NCI-H2196 (cell line): ENCODE results near the gene CNTD1.
"Not testable (repeated sequence)": the region's sequence is repeated elsewhere in the genome, so short reads cannot be mapped to it uniquely, and the experiment has no call there.

Experiments used
- DNase-seq: peaks from one replicate; lab custom pipeline; 2025; ENCODE audit not compliant: unreplicated experiment; lab: John Stamatoyannopoulos, UW

The CNTD1 gene

GRCh38 chr17:42844761-42845555 lies 46.3 kb downstream of the CNTD1 start:
- no peak for DNase-seq

GRCh38 chr17:42845556-42845917 lies 46.9 kb downstream of the CNTD1 start:
- DNase-seq = no peak

- no peak for DNase-seq
These were observed 47.4 kb downstream of the CNTD1 start for GRCh38 chr17:42845918-42846593.

GRCh38 chr17:42846594-42847280 lies 48.1 kb downstream of the CNTD1 start:
- DNase-seq = no peak

GRCh38 chr17:42848093-42848492 lies 49.4 kb downstream of the CNTD1 start:
- no peak for DNase-seq

GRCh38 chr17:42849031-42849430 lies 50.4 kb downstream of the CNTD1 start:
- DNase-seq = no peak

- no peak for DNase-seq
These were observed 51.0 kb downstream of the CNTD1 start for GRCh38 chr17:42849451-42850181.

GRCh38 chr17:42850954-42851353 lies 52.3 kb downstream of the CNTD1 start, which contains the start of gene AOC3:
TSS of gene AOC3 (plus strand) at chr17:42851199. CDS start at chr17:42851344, 145 bp downstream.
- no peak for DNase-seq

- not testable (repeated sequence) for DNase-seq
These were observed 52.9 kb downstream of the CNTD1 start for GRCh38 chr17:42851371-42852240.

- DNase-seq = no peak
These were observed 53.7 kb downstream of the CNTD1 start for GRCh38 chr17:42852351-42852750.

GRCh38 chr17:42853004-42853403 lies 54.3 kb downstream of the CNTD1 start:
- no peak for DNase-seq

- no peak for DNase-seq
These were observed 54.9 kb downstream of the CNTD1 start for GRCh38 chr17:42853597-42853967.

GRCh38 chr17:42853968-42854790 lies 55.5 kb downstream of the CNTD1 start:
- no peak for DNase-seq

- DNase-seq = no peak
These were observed 56.5 kb downstream of the CNTD1 start for GRCh38 chr17:42855048-42855596.

GRCh38 chr17:42856093-42856492 lies 57.4 kb downstream of the CNTD1 start:
- not testable (repeated sequence) for DNase-seq

- DNase-seq = not testable (repeated sequence)
These were observed 57.9 kb downstream of the CNTD1 start for GRCh38 chr17:42856516-42856915.

GRCh38 chr17:42857389-42857788 lies 58.7 kb downstream of the CNTD1 start:
- DNase-seq = no peak
